ENCODE data around the gene CCDC60.

The CCDC60 gene

GRCh38 chr12:119398190-119398589 is 63.7 kb downstream of the CCDC60 start:
- no peak for DNase-seq (ENCODE audit: low spot score)
- no peak overlapping the region for H3K27ac ChIP-seq
- no peak overlapping the region for H3K4me3 ChIP-seq
- TF ChIP-seq CTCF (IDR thresholded peaks at IDR 0.05): no peak

- no peak overlapping the region for H3K27ac ChIP-seq
- no peak for TF ChIP-seq CTCF (IDR thresholded peaks at IDR 0.05)
- DNase-seq (ENCODE audit: low spot score): no peak
- H3K4me3 ChIP-seq: no peak overlapping the region
Measured at GRCh38 chr12:119399301-119399700, 64.8 kb downstream of the CCDC60 start.

- Histone ChIP-seq H3K27ac (no peak overlapping the region), H3K4me3 (no peak overlapping the region)
- DNase-seq (ENCODE audit: low spot score): no peak
- no peak for TF ChIP-seq CTCF (IDR thresholded peaks at IDR 0.05)
Measured at GRCh38 chr12:119406308-119406707, 71.8 kb downstream of the CCDC60 start.

GRCh38 chr12:119406811-119407210 is 72.3 kb downstream of the CCDC60 start:
- no peak for TF ChIP-seq CTCF (IDR thresholded peaks at IDR 0.05)
- no peak overlapping the region for H3K27ac ChIP-seq
- no peak for DNase-seq (ENCODE audit: low spot score)
- no peak overlapping the region for H3K4me3 ChIP-seq

GRCh38 chr12:119409043-119409442 is 74.5 kb downstream of the CCDC60 start:
- Histone ChIP-seq H3K4me3 (no peak overlapping the region), H3K27ac (no peak overlapping the region)
- DNase-seq (ENCODE audit: low spot score): no peak
- no peak for TF ChIP-seq CTCF (IDR thresholded peaks at IDR 0.05)

- Histone ChIP-seq H3K4me3 (no peak overlapping the region), H3K27ac (no peak overlapping the region)
- no peak for DNase-seq (ENCODE audit: low spot score)
- TF ChIP-seq CTCF (IDR thresholded peaks at IDR 0.05): no peak
Measured at GRCh38 chr12:119410396-119410795, 75.9 kb downstream of the CCDC60 start.

- DNase-seq (ENCODE audit: low spot score): no peak
- no peak overlapping the region for H3K27ac ChIP-seq
- no peak overlapping the region for H3K4me3 ChIP-seq
- TF ChIP-seq CTCF (IDR thresholded peaks at IDR 0.05): no peak
Measured at GRCh38 chr12:119412306-119412705, 77.8 kb downstream of the CCDC60 start.

All from coronary artery (tissue), 2 donors.